Nephron (organoid): ENCODE measurements around the gene ABCB9.
"Not testable (repeated sequence)": the region's sequence is repeated elsewhere in the genome, so short reads cannot be mapped to it uniquely, and the experiment has no call there.

Source experiments
- H3K27ac Mint-ChIP-seq, 3 experiments: 2 replicates each; pipeline ENCODE4 v1.8.0; 2020; ENCODE audit warnings: mixed read lengths in 3 of 3, mild to moderate bottlenecking in 2 of 3, moderate library complexity in 1 of 3
- H3K27me3 Mint-ChIP-seq: 2 replicates; pipeline ENCODE4 v1.8.0; 2021; ENCODE audit warnings: low read depth, mild to moderate bottlenecking, moderate library complexity, mixed read lengths
- H3K36me3 Mint-ChIP-seq: 2 replicates; pipeline ENCODE4 v1.8.0; 2020; ENCODE audit warnings: low read depth, mixed read lengths
- H3K4me1 Mint-ChIP-seq: 2 replicates; pipeline ENCODE4 v1.8.0; 2020; ENCODE audit warnings: mixed read lengths
- H3K4me3 Mint-ChIP-seq, 3 experiments: 2 replicates each; pipeline ENCODE4 v1.8.0; 2020; ENCODE audit warnings: mild to moderate bottlenecking in 3 of 3, mixed read lengths in 3 of 3, moderate library complexity in 2 of 3
- H3K9me3 Mint-ChIP-seq: 2 replicates; pipeline ENCODE4 v1.8.0; 2020; ENCODE audit warnings: mixed read lengths
- TF ChIP-seq, protein P1 (sequence below), 3 experiments: fragments of 200-600 bp; sonication (generic); IDR thresholded peaks; one replicate each; pipeline ENCODE4 v1.5.0; 2021; ENCODE audit warnings: antibody characterized with exemption in 3 of 3; ENCODE audit not compliant: unreplicated experiment in 3 of 3

Gene ABCB9

DNA sequence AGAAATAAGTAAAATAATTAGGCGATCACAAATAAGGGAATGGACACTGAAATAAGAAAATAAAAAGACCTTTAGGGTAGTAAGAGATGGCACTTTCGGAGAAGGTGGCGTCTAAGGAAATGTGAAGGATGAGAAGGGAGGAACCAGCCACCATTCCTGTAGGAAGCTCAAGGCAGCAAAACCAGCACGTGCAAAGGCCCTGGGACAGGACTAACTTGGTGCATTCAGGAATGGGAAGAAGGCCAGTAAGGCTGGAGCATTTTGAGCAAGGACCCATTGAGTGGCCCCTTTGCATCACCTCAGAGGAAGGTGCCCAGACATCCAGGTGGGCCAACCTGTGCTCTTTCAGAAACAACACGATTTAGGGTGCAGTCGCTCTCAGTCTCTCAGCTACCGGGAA, 69.6 kb downstream of the ABCB9 start:
- peak overlapping the region; percentile 49 to 86 (median 80) for H3K27ac Mint-ChIP-seq
- no peaks in the 10 kb centered on the region for H3K36me3 Mint-ChIP-seq
- H3K4me3 Mint-ChIP-seq: peak overlapping the region; percentile 90 to 94 (median 91)
- peaks cover 43% of the 10 kb centered on the region for H3K4me1 Mint-ChIP-seq
- H3K9me3 Mint-ChIP-seq: no peaks in the 10 kb centered on the region
- H3K27me3 Mint-ChIP-seq: peaks cover 5% of the 10 kb centered on the region
- TF ChIP-seq, protein P1, sequence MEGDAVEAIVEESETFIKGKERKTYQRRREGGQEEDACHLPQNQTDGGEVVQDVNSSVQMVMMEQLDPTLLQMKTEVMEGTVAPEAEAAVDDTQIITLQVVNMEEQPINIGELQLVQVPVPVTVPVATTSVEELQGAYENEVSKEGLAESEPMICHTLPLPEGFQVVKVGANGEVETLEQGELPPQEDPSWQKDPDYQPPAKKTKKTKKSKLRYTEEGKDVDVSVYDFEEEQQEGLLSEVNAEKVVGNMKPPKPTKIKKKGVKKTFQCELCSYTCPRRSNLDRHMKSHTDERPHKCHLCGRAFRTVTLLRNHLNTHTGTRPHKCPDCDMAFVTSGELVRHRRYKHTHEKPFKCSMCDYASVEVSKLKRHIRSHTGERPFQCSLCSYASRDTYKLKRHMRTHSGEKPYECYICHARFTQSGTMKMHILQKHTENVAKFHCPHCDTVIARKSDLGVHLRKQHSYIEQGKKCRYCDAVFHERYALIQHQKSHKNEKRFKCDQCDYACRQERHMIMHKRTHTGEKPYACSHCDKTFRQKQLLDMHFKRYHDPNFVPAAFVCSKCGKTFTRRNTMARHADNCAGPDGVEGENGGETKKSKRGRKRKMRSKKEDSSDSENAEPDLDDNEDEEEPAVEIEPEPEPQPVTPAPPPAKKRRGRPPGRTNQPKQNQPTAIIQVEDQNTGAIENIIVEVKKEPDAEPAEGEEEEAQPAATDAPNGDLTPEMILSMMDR (IDR thresholded peaks at IDR 0.05; ENCODE audit: unreplicated experiment in 3 of 3): no peak

DNA sequence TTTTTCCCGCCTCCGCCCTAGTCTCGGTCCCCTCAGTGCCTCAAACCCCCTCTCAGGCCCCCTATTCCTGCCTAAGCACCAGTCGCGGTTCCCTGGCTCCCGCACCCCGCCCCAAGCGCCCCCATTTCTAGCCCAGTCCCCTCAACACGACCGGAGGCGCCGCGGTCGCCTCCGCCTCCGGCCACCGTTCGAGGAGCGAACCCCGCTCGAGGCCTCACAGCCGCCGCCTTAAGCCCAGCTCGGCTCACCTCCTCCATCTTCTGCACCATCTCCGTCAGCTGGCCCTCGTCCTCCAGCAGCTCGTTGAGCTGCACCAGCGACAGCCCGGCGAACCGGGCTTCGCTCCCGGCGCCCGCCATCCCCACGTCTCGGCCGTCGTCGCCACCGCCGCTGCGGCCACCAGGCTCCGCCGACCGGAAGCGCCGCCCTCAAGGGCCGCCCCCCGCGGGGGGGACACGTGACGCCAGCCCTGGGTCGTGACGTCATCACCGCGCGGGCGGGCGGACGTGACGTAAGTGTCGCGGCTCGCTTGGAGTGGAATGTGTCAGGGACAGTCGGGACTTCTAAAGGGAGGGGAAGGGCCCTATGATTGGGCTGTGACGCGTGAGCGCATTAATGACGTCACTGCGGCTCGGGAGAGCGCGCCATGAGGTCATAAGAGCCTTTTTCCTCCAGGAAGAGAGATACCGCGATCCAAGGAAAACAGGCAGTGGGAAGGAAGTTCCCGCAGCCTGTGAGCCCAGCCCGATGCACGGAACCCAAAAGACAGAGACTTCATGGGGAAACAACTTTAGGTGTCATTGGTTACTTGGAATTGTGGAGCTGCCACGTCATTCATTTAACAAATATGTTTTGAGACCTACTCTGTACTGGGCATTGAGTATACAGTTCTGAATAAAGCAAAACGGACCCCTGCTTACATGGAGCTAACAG, 70.3 kb downstream of the ABCB9 start, which contains the start of gene VPS37B:
VPS37B (minus strand) TSS at position 421 of the 933 bp plus-strand sequence; CDS start at position 359, 62 bp downstream.
- peaks cover 5% of the 10 kb centered on the region for H3K27me3 Mint-ChIP-seq

DNA sequence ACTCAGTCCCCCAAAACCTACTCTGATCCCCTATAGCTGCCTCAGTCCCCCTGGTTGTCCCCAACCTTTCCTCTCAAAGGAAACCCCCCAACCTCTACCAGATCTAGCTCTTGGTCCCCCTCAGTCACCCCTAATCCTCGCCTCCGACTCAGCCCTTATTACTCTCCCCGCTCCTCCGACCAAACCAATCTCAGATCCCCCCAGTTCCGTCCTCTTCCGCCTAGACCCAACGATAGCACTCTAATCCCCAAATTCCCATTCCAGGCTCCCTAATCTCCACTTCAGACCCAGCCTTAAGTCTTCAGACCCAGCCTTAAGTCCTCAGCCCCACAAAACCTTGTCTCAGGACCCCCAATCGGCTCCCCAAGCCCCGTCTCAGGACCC, 71.0 kb downstream of the ABCB9 start:
- TF ChIP-seq, protein P1 (IDR thresholded peaks at IDR 0.05; ENCODE audit: unreplicated experiment in 3 of 3): no peak
- peak overlapping the region; percentile 49 to 86 (median 80) for H3K27ac Mint-ChIP-seq
- no peaks in the 10 kb centered on the region for H3K9me3 Mint-ChIP-seq
- H3K27me3 Mint-ChIP-seq: peaks cover 5% of the 10 kb centered on the region
- peak overlapping the region; percentile 90 to 94 (median 91) for H3K4me3 Mint-ChIP-seq
- H3K4me1 Mint-ChIP-seq: peaks cover 56% of the 10 kb centered on the region
- H3K36me3 Mint-ChIP-seq: no peaks in the 10 kb centered on the region

More for the DNA sequence above, 70.3 kb downstream of the ABCB9 start, which contains the start of gene VPS37B:
- peak within 1 kb of the TSS; percentile 49 to 86 (median 80) for H3K27ac Mint-ChIP-seq
- H3K4me1 Mint-ChIP-seq: peaks cover 50% of the 10 kb centered on the region
- no peaks in the 10 kb centered on the region for H3K9me3 Mint-ChIP-seq
- H3K4me3 Mint-ChIP-seq: peak within 1 kb of the TSS; percentile 90 to 94 (median 91)
- TF ChIP-seq, protein P1 (IDR thresholded peaks at IDR 0.05; ENCODE audit: unreplicated experiment in 3 of 3): no peak
- no peaks in the 10 kb centered on the region for H3K36me3 Mint-ChIP-seq

DNA sequence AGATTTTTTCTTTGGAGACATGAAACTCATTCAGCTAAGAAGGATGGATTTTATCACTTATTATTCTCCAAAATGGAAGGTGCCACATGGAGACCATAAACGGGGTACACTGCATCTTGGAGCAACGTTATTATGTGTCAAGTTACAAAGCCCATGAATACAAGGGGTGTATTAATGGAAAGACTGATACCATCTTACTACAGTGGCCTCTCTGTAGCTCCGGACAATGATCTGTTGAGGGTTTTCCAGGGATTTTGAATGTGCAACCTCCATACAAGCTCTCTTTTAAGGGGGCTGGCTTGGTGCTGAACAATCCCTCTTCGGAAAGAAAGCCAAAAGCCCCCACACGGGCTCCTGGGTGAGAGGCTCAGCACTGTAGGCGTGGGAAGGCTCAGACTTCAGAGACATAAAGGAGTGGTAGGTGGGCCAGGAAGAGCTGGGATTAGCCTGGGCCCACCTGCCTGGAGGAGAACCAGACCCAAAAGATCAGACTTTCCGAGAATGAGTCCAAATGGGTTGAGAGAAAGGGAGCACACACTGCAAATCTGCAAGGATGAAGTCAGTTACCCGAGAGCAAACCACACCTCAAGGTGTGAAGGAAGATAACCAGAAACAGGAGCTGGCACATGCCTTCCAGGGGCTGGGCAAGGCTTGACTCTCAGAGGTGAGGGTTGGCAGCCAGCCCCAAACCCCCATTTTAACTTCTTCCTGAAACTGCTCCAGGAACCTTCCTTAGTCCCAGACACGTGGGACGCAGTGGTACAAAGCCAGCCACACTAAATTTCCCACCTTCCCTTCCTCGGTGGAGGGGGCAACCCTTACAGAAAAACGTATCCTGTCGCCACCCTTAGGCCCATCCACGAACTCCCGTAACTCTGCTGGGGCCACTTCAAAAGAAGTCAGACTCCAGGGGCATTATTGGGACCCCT, 71.8 kb downstream of the ABCB9 start:
- TF ChIP-seq, protein P1 (IDR thresholded peaks at IDR 0.05; ENCODE audit: unreplicated experiment in 3 of 3): no peak
- Mint-ChIP-seq H3K27ac (peak overlapping the region; percentile 80 to 86 (median 84)), H3K27me3 (peaks cover 2% of the 10 kb centered on the region), H3K4me1 (peaks cover 62% of the 10 kb centered on the region), H3K4me3 (peak overlapping the region; percentile 90 to 94 (median 91)), H3K36me3 (no peaks in the 10 kb centered on the region), H3K9me3 (no peaks in the 10 kb centered on the region)

DNA sequence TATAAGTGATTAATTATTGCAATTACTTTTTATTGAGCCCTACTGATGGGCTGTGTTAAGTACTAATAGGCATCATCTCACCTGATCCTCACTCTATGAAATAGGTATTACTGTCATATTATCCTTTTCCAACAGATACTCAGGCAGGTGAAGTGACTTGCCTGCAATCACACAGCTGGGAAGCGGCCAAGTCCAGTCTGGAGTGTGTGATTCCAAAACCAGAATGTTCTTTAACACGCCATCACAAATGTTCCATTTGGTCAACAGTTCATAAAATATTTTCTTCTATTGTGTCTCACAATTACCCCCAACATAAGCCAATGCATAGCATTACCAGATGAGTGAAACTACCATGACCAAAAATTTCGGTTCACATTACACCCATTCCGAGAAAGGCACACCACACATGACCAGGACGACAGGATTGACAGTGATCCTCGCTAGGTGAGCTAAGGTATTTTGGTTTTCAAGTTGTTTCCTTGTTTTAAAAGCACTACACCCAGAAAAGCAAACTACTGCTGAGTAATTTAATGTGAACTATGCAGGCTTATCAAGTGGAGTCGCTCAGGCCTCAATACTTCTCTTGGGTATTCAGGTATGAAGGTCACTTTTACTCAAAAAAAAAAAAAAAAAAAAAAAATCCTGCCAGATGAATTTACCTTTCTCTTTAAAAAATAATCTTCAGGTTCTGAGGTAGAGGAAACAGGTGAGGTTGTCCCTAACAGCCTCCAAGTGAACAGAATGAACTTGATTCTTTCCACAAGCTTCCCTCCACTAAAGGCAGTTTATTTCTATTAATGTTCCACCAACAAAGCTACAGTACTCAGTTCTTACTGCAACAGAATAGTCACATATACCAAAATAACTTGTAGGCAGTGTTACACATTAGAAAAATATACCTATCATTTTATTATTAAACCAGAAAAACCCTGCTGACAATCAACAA, 72.8 kb downstream of the ABCB9 start:
- Mint-ChIP-seq H3K27ac (peak overlapping the region; percentile 80 to 86 (median 84)), H3K4me3 (peak overlapping the region; percentile 90 to 94 (median 91)), H3K4me1 (peaks cover 66% of the 10 kb centered on the region), H3K27me3 (no peaks in the 10 kb centered on the region), H3K9me3 (no peaks in the 10 kb centered on the region), H3K36me3 (no peaks in the 10 kb centered on the region)
- TF ChIP-seq, protein P1 (IDR thresholded peaks at IDR 0.05; ENCODE audit: unreplicated experiment in 3 of 3): no peak

DNA sequence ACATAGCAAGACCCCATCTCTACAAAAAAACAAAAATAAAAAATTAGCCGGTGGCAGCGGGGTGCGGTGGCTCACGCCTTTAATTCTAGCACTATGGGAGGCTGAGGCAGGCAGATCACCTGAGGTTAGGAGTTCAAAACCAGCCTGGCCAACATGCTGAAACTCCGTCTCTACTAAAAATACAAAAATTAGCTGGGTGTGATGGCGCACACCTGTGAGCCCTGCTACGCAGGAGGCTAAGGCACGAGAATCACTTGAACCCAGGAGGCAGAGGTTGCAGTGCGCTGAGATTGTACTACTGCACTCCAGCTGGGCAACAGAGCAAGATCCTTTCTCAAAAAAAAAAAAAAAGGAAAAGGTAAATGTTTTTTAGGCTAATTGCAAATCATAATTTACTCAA, 73.5 kb downstream of the ABCB9 start:
- not testable (repeated sequence) for H3K9me3 Mint-ChIP-seq, H3K36me3 Mint-ChIP-seq, H3K27me3 Mint-ChIP-seq
- Mint-ChIP-seq H3K27ac (peak overlapping the region; percentile 80 to 86 (median 85)), H3K4me3 (peak overlapping the region; percentile 45 to 83 (median 62)), H3K4me1 (peaks cover 68% of the 10 kb centered on the region)
